WTC11 (cell line): ENCODE results near the gene SMIM1. TPM values are rescaled to one million over a fixed set of nuclear protein-coding genes. Genes with fewer than 3 reads are reported as not detected.

Experiments
- ATAC-seq: fragments of 200-7000 bp; cut with Tn5 transposase; 2 replicates; pipeline ENCODE4 v1.10.0; 2021; ENCODE audit warnings: mild to moderate bottlenecking, moderate library complexity
- CTCF ChIA-PET: fragments of 300-600 bp; sonication (Branson Sonifier 250); formaldehyde crosslinking; loops from one replicate; lab custom pipeline; 2021; ENCODE audit warnings: antibody characterized with exemption; lab: Charles Lee
- POLR2A ChIA-PET: fragments of 350-600 bp; sonication (Branson Sonifier 250); formaldehyde crosslinking; loops from one replicate; lab custom pipeline; 2021; ENCODE audit warnings: antibody characterized with exemption; lab: Charles Lee
- DNase-seq: peaks from one replicate; pipeline ENCODE4 v3.0.0; 2021; ENCODE audit warnings: low spot score
- H3K27ac Mint-ChIP-seq: 2 replicates; pipeline ENCODE4 v1.8.0; 2021; ENCODE audit warnings: mixed read lengths
- H3K27me3 Mint-ChIP-seq: 2 replicates; pipeline ENCODE4 v1.8.0; 2021; ENCODE audit warnings: low read depth, mild to moderate bottlenecking, moderate library complexity, mixed read lengths
- H3K36me3 Mint-ChIP-seq: 2 replicates; pipeline ENCODE4 v1.8.0; 2021; ENCODE audit warnings: mixed read lengths
- H3K4me1 Mint-ChIP-seq: 2 replicates; pipeline ENCODE4 v1.8.0; 2022; ENCODE audit warnings: mixed read lengths
- H3K4me3 Mint-ChIP-seq: 2 replicates; pipeline ENCODE4 v1.8.0; 2021; ENCODE audit warnings: mild to moderate bottlenecking, moderate library complexity, mixed read lengths
- H3K9me3 Mint-ChIP-seq: 2 replicates; pipeline ENCODE4 v1.8.0; 2021; ENCODE audit warnings: mixed read lengths
- ATF1 ChIP-seq: sonication (generic); formaldehyde crosslinking; IDR thresholded peaks from 2 replicates; pipeline ENCODE4 v1.8.1; 2023; ENCODE audit warnings: mild to moderate bottlenecking, moderate library complexity, missing genetic modification reagents
- CREM ChIP-seq: sonication (generic); formaldehyde crosslinking; IDR thresholded peaks from 2 replicates; pipeline ENCODE4 v1.8.1; 2022; ENCODE audit warnings: mild to moderate bottlenecking, missing genetic modification reagents, moderate library complexity
- CTCF ChIP-seq: fragments of 200-600 bp; IDR thresholded peaks from 2 replicates; pipeline ENCODE4 v1.8.0; 2022; ENCODE audit warnings: antibody characterized with exemption
- EMX1 ChIP-seq: fragments of 250-450 bp; sonication (Bioruptor Pico); IDR thresholded peaks from 2 replicates; pipeline ENCODE4 v1.8.0; 2021; ENCODE audit warnings: mild to moderate bottlenecking
- JAZF1 ChIP-seq: fragments of 250-450 bp; sonication (Bioruptor Pico); IDR thresholded peaks from 2 replicates; pipeline ENCODE4 v1.9.0; 2021; ENCODE audit warnings: moderate library complexity, mild to moderate bottlenecking, inconsistent platforms
- KAT7 ChIP-seq: sonication (generic); formaldehyde crosslinking; IDR thresholded peaks from 2 replicates; pipeline ENCODE4 v1.8.1; 2023; ENCODE audit warnings: missing genetic modification reagents, mild to moderate bottlenecking, borderline replicate concordance
- MAX ChIP-seq: sonication (generic); formaldehyde crosslinking; IDR thresholded peaks from 2 replicates; pipeline ENCODE4 v1.8.0; 2022; ENCODE audit warnings: mild to moderate bottlenecking, missing genetic modification reagents
- NFATC4 ChIP-seq: fragments of 250-450 bp; sonication (Bioruptor Pico); IDR thresholded peaks from 2 replicates; pipeline ENCODE4 v1.9.0; 2021; ENCODE audit warnings: mild to moderate bottlenecking
- OVOL2 ChIP-seq: fragments of 250-450 bp; sonication (Bioruptor Pico); IDR thresholded peaks from 2 replicates; pipeline ENCODE4 v1.9.0; 2021; ENCODE audit warnings: mild to moderate bottlenecking, borderline replicate concordance
- PRRX2 ChIP-seq: fragments of 250-450 bp; sonication (Bioruptor Pico); IDR thresholded peaks from 2 replicates; pipeline ENCODE4 v1.8.0; 2021; ENCODE audit warnings: mild to moderate bottlenecking
- SMAD4 ChIP-seq: sonication (generic); formaldehyde crosslinking; IDR thresholded peaks from 2 replicates; pipeline ENCODE4 v1.8.0; 2022; ENCODE audit warnings: mild to moderate bottlenecking, missing genetic modification reagents
- TEAD4 ChIP-seq: sonication (generic); formaldehyde crosslinking; IDR thresholded peaks from 2 replicates; pipeline ENCODE4 v1.8.0; 2022; ENCODE audit warnings: mild to moderate bottlenecking, missing genetic modification reagents
- TP53 ChIP-seq: sonication (generic); formaldehyde crosslinking; IDR thresholded peaks from 2 replicates; pipeline ENCODE4 v1.8.1; 2023; ENCODE audit warnings: mild to moderate bottlenecking, missing genetic modification reagents
- ZNF263 ChIP-seq: sonication (generic); formaldehyde crosslinking; IDR thresholded peaks from 2 replicates; pipeline ENCODE4 v1.8.1; 2022; ENCODE audit warnings: low read depth, mild to moderate bottlenecking, moderate library complexity, missing genetic modification reagents
- ZNF281 ChIP-seq: sonication (generic); formaldehyde crosslinking; IDR thresholded peaks from 2 replicates; pipeline ENCODE4 v1.8.0; 2023; ENCODE audit warnings: mild to moderate bottlenecking, missing genetic modification reagents
- ZNF396 ChIP-seq: fragments of 250-450 bp; sonication (Bioruptor Pico); IDR thresholded peaks from 2 replicates; pipeline ENCODE4 v1.8.0; 2021; ENCODE audit warnings: mild to moderate bottlenecking, moderate library complexity, borderline replicate concordance
- ZNF532 ChIP-seq: fragments of 250-450 bp; sonication (Bioruptor Pico); IDR thresholded peaks from 2 replicates; pipeline ENCODE4 v1.9.0; 2021; ENCODE audit warnings: mild to moderate bottlenecking, borderline replicate concordance
- total RNA-seq: library from RNA; stranded (reverse); gene quantifications from 3 replicates; pipeline ENCODE4 v1.2.3, GENCODE V29; 2021
- TF ChIP-seq, protein P1 (sequence below): sonication (generic); formaldehyde crosslinking; IDR thresholded peaks from 2 replicates; pipeline ENCODE4 v1.8.0; 2022; ENCODE audit warnings: missing genetic modification reagents
- TF ChIP-seq, protein P2 (sequence below): sonication (generic); formaldehyde crosslinking; IDR thresholded peaks from 2 replicates; pipeline ENCODE4 v1.8.1; 2022; ENCODE audit warnings: mild to moderate bottlenecking, missing genetic modification reagents, moderate library complexity, borderline replicate concordance
- TF ChIP-seq, protein P3 (sequence below): sonication (generic); formaldehyde crosslinking; IDR thresholded peaks from 2 replicates; pipeline ENCODE4 v1.8.0; 2023; ENCODE audit warnings: missing genetic modification reagents

Gene SMIM1
- total RNA-seq, 1 experiment from 2014 or later = 10.2 TPM

GRCh38 chr1:3736131-3736561 is 36.4 kb upstream of the SMIM1 start:
- H3K27me3 Mint-ChIP-seq = no peaks in the 10 kb centered on the region
- ATAC-seq (no peak), DNase-seq (no peak)
- H3K36me3 Mint-ChIP-seq = peaks cover 21% of the 10 kb centered on the region
- peaks cover 10% of the 10 kb centered on the region; the same call in 1 of the 2 replicates for H3K4me1 Mint-ChIP-seq
- no peaks in the 10 kb centered on the region for H3K9me3 Mint-ChIP-seq
- TF ChIP-seq TEAD4 = no peak
- no peak for TF ChIP-seq ZNF281 (CRISPR knock-in tag)
- no peak for TF ChIP-seq ZNF532
- TF ChIP-seq CREM (CRISPR knock-in tag) = no peak
- no peak for TF ChIP-seq ATF1
- no peak for TF ChIP-seq ZNF263 (CRISPR knock-in tag)
- TF ChIP-seq OVOL2 (CRISPR knock-in tag) = no peak
- TF ChIP-seq EMX1 (CRISPR knock-in tag) = no peak
- TF ChIP-seq KAT7 (CRISPR knock-in tag) = no peak
- no peak for TF ChIP-seq PRRX2
- no peak for TF ChIP-seq JAZF1
- TF ChIP-seq CTCF = no peak
- TF ChIP-seq, all 79 proteins: peak for 0
- H3K27ac Mint-ChIP-seq = no peak overlapping the region; the same call in 1 of the 2 replicates
- ChIA-PET POLR2A (no interaction called here), CTCF (interaction anchor here (1.6 kb wide), 1 partner anchor 12 kb away, joined by 8 read pairs; no protein-coding TSS in a partner anchor)
- H3K4me3 Mint-ChIP-seq = no peak overlapping the region

- ATAC-seq = no peak
Observed at GRCh38 chr1:3736708-3737107, 35.8 kb upstream of the SMIM1 start.

More at GRCh38 chr1:3736708-3737107, 35.8 kb upstream of the SMIM1 start:
- Mint-ChIP-seq H3K4me1 (peaks cover 10% of the 10 kb centered on the region; the same call in 1 of the 2 replicates), H3K27me3 (no peaks in the 10 kb centered on the region), H3K27ac (no peak overlapping the region), H3K9me3 (no peaks in the 10 kb centered on the region), H3K36me3 (peaks cover 25% of the 10 kb centered on the region), H3K4me3 (no peak overlapping the region)
- CTCF ChIA-PET = no interaction called here
- no peak for DNase-seq
- POLR2A ChIA-PET = no interaction called here
- TF ChIP-seq TP53 (CRISPR knock-in tag) = no peak
- TF ChIP-seq, protein P1, sequence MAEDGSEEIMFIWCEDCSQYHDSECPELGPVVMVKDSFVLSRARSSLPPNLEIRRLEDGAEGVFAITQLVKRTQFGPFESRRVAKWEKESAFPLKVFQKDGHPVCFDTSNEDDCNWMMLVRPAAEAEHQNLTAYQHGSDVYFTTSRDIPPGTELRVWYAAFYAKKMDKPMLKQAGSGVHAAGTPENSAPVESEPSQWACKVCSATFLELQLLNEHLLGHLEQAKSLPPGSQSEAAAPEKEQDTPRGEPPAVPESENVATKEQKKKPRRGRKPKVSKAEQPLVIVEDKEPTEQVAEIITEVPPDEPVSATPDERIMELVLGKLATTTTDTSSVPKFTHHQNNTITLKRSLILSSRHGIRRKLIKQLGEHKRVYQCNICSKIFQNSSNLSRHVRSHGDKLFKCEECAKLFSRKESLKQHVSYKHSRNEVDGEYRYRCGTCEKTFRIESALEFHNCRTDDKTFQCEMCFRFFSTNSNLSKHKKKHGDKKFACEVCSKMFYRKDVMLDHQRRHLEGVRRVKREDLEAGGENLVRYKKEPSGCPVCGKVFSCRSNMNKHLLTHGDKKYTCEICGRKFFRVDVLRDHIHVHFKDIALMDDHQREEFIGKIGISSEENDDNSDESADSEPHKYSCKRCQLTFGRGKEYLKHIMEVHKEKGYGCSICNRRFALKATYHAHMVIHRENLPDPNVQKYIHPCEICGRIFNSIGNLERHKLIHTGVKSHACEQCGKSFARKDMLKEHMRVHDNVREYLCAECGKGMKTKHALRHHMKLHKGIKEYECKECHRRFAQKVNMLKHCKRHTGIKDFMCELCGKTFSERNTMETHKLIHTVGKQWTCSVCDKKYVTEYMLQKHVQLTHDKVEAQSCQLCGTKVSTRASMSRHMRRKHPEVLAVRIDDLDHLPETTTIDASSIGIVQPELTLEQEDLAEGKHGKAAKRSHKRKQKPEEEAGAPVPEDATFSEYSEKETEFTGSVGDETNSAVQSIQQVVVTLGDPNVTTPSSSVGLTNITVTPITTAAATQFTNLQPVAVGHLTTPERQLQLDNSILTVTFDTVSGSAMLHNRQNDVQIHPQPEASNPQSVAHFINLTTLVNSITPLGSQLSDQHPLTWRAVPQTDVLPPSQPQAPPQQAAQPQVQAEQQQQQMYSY (CRISPR knock-in tag) = no peak
- TF ChIP-seq NFATC4 = no peak
- TF ChIP-seq, protein P2, sequence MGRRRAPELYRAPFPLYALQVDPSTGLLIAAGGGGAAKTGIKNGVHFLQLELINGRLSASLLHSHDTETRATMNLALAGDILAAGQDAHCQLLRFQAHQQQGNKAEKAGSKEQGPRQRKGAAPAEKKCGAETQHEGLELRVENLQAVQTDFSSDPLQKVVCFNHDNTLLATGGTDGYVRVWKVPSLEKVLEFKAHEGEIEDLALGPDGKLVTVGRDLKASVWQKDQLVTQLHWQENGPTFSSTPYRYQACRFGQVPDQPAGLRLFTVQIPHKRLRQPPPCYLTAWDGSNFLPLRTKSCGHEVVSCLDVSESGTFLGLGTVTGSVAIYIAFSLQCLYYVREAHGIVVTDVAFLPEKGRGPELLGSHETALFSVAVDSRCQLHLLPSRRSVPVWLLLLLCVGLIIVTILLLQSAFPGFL (CRISPR knock-in tag) = no peak
- no peak for TF ChIP-seq ZNF396 (CRISPR knock-in tag)
- no peak for TF ChIP-seq SMAD4 (CRISPR knock-in tag)
- TF ChIP-seq MAX (CRISPR knock-in tag) = no peak
- TF ChIP-seq, protein P3, sequence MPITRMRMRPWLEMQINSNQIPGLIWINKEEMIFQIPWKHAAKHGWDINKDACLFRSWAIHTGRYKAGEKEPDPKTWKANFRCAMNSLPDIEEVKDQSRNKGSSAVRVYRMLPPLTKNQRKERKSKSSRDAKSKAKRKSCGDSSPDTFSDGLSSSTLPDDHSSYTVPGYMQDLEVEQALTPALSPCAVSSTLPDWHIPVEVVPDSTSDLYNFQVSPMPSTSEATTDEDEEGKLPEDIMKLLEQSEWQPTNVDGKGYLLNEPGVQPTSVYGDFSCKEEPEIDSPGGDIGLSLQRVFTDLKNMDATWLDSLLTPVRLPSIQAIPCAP (CRISPR knock-in tag) = no peak
- TF ChIP-seq, all 79 proteins: peak for 0
